ENCODE measurements around the gene GPATCH4. TPM values are rescaled to one million over a fixed set of nuclear protein-coding genes. Genes with fewer than 3 reads are reported as not detected.
"Not testable (repeated sequence)": the region's sequence is repeated elsewhere in the genome, so short reads cannot be mapped to it uniquely, and the experiment has no call there.

Gene GPATCH4
- 8.7 TPM for total RNA-seq

- DNase-seq = peak; percentile 75
These were observed at the start of gene GPATCH4 for GRCh38 chr1:156601122-156601830. GPATCH4 (minus strand) TSS chr1:156601479.

- DNase-seq = no peak
These were observed 47.7 kb upstream of the GPATCH4 start for GRCh38 chr1:156648951-156649350.

- DNase-seq = no peak
These were observed 47.2 kb upstream of the GPATCH4 start for GRCh38 chr1:156648496-156648895.

GRCh38 chr1:156647351-156647750 is 46.1 kb upstream of the GPATCH4 start:
- DNase-seq = no peak

GRCh38 chr1:156646738-156647211 is 45.5 kb upstream of the GPATCH4 start:
- DNase-seq = no peak

GRCh38 chr1:156645666-156646065 is 44.4 kb upstream of the GPATCH4 start:
- DNase-seq = no peak

GRCh38 chr1:156645056-156645455 is 43.8 kb upstream of the GPATCH4 start:
- DNase-seq = no peak

GRCh38 chr1:156644640-156645039 is 43.4 kb upstream of the GPATCH4 start:
- no peak for DNase-seq

- no peak for DNase-seq
These were observed 42.9 kb upstream of the GPATCH4 start for GRCh38 chr1:156644146-156644545.

- no peak for DNase-seq
These were observed 42.5 kb upstream of the GPATCH4 start for GRCh38 chr1:156643778-156644092.

GRCh38 chr1:156643049-156643777 is 41.9 kb upstream of the GPATCH4 start:
- no peak for DNase-seq

GRCh38 chr1:156642265-156643048 is 41.2 kb upstream of the GPATCH4 start:
- no peak for DNase-seq

- DNase-seq = peak; percentile 24
These were observed 40.5 kb upstream of the GPATCH4 start, which contains the start of gene BCAN for GRCh38 chr1:156641761-156642264. BCAN (plus strand) TSS chr1:156642117; CDS start chr1:156646055, 3,938 bp downstream.

- DNase-seq = no peak
These were observed 39.8 kb upstream of the GPATCH4 start for GRCh38 chr1:156640842-156641706.

- no peak for DNase-seq
These were observed 38.4 kb upstream of the GPATCH4 start for GRCh38 chr1:156639601-156640101.

- no peak for DNase-seq
These were observed 37.1 kb upstream of the GPATCH4 start for GRCh38 chr1:156638189-156638985.

- DNase-seq = no peak
These were observed 31.1 kb upstream of the GPATCH4 start for GRCh38 chr1:156632355-156632754.

- not testable (repeated sequence) for DNase-seq
These were observed 29.9 kb upstream of the GPATCH4 start for GRCh38 chr1:156631152-156631551.

- DNase-seq = no peak
These were observed 28.7 kb upstream of the GPATCH4 start for GRCh38 chr1:156629823-156630449.

- DNase-seq = no peak
These were observed 26.1 kb upstream of the GPATCH4 start for GRCh38 chr1:156627313-156627880.
